Daoy (cell line): ENCODE measurements around the gene KCNMB4. TPM values are rescaled to one million over a fixed set of nuclear protein-coding genes. Genes with fewer than 3 reads are reported as not detected.
A peak's percentile ranks its signal among the peaks of the same experiment; 100 is the strongest.
"Not testable (repeated sequence)": the region's sequence is repeated elsewhere in the genome, so short reads cannot be mapped to it uniquely, and the experiment has no call there.

Experiments used
- DNase-seq: peaks from one replicate; pipeline ENCODE4 v3.0.0-alpha.2; 2015; ENCODE audit warnings: low read depth
- total RNA-seq: library from RNA; depleted of rRNA; stranded (reverse); fragments of >200 nt; shearing (Covaris generic); gene quantifications from 2 replicates; pipeline ENCODE4 v1.2.3, GENCODE V29; 2014

Gene KCNMB4
- total RNA-seq, 1 experiment from 2014 or later, result 1.4 TPM

DNA sequence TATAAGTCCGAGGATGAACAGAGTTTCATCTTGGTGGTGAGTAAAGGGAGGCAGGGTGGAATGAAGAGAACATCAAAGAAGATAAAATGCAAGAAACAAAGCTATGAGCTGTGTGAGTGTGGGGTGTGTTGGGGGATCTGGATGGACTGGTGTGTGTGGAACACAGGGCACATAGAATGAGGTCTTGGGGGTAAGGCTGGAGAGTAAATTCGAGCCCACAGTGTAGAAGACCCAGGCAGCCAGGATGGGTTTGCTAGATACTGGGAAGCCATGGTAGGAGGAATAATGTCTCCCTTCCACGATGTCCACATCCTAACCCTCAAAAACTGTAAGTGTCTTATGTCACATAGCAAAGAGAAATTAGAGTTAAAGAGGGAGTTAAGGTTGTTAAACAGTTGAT lies 6.8 kb downstream of the KCNMB4 start:
- no peak for DNase-seq

DNA sequence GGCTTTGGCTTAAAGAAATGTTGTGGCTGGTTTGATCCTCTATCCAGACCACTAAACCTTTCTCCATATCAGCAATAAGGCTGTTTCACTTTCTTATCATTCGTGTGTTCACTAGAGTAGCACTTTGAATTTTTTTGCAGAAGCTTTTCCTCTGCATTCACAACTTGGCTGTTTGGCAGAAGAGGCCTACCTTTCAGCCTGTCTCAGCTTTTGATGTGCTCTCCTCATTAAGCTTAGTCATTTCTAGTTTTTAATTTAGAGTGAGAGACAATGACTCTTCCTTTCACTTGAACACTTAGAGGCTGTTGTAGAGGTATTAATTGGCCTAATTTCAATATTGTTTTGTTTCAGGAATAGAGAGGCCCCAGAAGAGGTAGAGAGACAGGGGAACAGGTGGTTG lies 13.8 kb downstream of the KCNMB4 start:
- no peak for DNase-seq

DNA sequence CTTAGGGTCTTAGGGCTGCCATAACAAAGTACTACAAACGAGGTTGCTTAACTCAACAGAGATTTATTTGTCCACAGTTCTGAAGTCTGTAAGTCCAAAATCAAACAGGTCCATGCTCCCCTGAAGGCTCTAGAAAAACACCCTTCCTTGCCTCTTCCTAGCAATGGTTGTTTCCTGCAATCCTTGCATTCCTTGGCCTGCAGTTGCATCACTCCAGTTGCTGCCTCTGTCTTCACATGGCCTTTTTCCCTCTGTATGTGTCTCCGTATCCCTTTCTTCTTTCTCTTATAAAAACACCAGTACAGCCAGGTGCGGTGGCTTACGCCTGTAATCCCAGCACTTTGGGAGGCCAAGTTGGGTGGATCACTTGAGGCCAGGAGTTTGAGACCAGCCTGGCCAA lies 17.4 kb downstream of the KCNMB4 start:
- DNase-seq, result no peak

DNA sequence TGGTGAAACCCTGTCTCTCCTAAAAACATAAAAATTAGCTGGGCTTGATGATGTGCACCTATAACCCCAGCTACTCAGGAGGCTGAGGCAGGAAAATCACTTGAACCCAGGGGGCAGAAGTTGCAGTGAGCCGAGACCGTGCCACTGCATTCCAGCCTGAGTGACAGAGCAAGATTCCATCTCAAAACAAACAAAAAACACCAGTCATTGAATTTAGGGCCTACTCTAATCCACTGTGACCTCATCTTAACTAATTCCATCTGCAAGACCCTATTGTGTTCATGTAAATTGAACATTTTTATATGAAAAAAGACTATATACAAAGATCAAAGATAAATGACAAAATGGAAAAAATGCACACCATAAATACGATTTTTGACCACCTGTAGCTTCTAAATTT lies 17.8 kb downstream of the KCNMB4 start:
- no peak for DNase-seq

DNA sequence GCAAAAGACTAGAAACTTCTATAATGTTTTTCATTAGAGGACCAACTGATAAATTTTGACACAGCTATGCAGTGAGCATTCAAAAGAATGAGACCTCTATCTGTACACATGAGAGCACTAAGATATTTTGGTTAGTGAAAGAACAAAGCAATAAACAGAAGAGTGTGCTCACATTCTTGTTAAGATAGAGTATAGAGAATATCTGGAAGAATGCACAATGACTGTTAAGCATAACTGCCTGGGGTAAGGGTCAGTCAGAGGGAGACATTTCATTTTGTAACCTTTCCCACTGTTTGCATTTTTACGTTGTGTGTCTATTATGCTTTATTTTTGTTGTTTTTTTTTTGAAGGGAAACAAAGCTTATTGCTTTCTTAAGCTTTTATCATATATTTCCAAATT lies 20.7 kb downstream of the KCNMB4 start:
- no peak for DNase-seq

DNA sequence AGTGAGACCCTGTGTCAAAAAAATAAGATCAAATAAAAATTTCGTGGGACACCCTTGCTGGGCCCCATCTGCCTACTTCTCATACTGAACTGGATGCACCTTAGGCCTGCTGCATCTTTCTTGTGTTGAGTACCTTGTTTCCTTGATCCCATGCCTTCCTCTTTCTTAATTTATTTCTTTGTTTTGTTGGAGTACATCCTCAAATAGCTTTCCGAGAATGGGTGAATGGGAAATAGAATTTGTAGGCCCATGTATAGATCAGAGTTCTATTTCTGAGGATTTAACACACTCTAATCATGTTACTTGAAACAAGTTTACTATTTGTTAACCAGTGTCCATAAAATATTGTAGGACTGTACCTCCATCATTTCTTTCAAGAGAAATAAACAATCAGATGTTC lies 23.6 kb downstream of the KCNMB4 start:
- no peak for DNase-seq

DNA sequence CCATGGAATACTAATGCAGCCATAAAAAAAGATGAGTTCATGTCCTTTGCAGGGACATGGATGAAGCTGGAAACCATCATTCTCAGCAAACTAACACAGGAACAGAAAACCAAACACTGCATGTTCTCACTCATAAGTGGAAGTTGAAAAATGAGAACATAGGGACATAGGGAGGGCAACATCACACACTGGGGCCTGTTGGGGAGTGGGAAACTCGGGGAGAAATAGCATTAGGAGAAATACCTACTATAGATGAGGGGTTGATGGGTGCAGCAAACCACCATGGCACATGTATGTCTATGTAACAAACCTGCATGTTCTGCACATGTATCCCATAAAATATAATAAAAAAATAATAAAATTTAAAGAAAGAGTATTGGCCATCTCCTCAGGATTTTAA lies 26.5 kb downstream of the KCNMB4 start:
- not testable (repeated sequence) for DNase-seq

DNA sequence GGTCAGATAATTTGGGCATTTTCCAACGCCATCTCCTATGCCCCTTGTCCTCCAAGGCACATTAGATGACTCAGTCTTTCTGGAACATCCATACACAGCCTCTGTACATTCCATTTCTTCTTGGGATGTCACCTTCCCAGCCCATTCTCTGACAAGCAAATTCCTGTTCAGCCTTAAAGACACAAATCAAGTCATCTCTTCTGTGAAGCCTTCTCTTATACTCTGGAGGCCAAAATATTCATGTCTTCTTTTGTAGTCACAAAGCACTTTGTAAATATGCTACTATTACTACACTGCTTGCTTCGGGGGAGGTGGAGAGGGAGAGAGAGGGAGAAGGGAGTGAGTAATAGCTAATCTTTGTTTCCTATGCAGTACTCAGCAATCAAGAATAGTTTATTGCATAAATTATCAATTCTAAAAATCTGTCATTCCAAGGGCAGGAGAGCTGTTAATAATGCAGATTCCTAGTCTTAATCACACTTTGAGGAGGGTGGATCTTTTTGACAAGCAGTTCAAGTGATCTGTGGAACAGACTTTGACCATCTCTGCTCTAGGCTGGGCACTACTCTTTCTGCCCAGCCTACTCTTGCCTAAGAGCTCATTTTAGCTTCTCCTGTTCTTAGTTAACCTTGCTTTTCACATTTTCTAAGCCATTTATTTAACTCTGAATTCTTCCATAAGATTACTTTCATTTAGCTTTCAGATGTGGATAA lies 27.9 kb downstream of the KCNMB4 start:
- DNase-seq, result peak; percentile 27

DNA sequence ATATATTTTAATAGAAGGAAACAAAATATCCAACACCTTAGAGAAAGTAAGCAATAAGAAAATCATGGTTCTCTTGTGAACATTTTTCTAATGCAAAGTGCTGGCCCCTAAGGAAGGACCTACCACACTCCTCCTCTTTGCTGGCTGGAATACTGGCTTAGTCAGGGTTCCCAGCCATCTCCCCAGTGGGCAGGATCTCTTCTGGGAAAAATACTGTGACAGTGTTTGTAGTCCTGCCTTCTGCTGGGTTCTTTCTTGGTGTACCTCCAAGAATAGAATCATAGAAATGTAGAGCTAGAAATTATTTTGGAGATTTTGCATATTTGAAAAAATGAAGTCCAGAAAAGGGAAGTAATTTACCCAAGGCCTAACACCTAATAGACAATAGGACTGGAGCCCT lies 31.9 kb downstream of the KCNMB4 start:
- no peak for DNase-seq

DNA sequence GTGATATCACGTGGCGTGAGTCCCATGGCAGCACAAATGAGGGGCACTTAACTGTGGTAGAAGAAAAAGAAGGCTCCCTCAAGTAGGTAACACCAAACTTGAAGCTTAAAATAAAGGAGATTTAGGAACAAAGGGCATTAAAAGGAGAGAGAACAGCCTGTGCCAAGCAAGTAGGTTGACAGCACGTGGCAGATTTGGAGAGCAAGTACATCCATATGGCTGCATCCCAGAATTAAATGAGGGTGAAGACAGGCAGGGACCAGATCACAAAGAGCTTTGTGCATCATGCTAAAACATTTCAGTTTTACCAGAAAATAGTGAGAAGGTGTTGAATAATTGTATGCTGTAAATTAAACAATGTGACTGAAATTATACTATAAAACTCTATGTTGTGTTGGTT lies 32.8 kb downstream of the KCNMB4 start:
- no peak for DNase-seq

DNA sequence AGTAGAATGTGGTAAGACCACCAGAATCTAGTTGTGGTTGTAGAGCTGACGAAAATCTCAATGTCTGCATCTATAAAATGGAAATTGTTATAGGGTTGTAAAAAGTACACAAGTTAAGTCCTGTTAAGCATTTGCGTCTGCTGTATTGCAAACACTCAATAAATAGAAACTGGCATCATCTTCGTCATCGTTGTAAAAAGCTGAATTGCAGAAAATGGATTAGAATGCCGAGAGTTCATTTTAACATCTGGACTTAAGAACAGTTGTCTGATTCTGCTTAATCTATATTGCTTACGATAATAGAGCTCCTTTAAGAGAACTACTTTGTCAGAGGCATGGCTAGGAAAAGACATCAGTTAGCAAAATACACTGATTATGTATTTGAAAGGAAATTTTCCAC lies 33.2 kb downstream of the KCNMB4 start:
- no peak for DNase-seq

DNA sequence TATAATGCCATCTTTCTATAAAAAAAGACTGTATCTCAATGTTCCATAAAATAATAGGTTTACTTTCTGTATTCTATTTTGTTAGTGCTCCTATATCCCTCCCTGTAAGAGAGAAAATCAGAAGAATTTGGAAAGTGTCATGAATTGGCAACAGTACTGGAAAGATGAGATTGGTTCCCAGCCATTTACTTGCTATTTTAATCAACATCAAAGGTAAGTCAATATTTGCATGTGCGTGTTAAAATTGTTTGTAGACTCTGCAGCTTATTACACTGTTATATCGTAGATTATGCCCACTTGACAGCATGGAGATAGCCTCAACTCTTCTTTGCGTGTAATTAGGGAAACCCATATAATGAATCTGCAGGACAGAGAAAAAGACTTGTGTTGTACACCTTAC lies 34.0 kb downstream of the KCNMB4 start:
- DNase-seq, result no peak

DNA sequence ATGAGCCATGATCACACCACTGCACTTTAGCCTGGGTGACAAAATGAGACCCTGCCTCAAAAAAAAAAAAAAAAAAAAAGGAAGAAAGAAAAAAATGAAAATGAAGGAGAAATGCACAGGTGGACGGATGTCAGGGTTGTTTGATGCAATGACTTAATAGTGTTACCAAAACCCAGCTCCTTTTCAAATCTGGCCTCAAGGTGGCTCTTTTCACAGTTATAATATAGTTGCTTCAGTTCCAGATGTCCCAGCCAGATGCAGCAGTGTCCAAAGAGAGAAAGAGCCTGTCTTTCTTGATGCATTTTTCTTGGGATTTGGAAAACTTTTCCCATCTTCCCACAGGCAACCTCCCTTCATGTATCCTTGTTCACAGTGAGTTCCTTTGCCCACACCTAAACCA lies 36.5 kb downstream of the KCNMB4 start:
- DNase-seq, result no peak

DNA sequence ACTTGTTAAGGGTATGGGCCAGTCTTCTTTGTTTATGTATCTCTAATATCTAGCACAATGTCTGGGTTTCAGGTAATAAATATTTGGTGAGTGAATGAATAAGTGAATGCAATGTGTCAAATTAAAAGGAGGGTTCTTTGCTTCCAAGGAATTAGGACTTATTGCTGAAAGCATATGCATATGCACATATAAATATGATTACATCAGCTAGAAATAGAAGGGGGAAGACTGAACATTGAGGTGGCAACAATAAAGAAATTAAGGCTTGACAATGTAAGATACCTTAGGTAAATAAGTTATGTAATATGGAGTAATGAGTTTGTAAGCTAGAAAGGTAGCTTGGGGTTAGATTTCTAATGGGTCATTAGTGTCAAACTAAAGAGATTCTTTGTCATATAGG lies 37.7 kb downstream of the KCNMB4 start:
- no peak for DNase-seq

DNA sequence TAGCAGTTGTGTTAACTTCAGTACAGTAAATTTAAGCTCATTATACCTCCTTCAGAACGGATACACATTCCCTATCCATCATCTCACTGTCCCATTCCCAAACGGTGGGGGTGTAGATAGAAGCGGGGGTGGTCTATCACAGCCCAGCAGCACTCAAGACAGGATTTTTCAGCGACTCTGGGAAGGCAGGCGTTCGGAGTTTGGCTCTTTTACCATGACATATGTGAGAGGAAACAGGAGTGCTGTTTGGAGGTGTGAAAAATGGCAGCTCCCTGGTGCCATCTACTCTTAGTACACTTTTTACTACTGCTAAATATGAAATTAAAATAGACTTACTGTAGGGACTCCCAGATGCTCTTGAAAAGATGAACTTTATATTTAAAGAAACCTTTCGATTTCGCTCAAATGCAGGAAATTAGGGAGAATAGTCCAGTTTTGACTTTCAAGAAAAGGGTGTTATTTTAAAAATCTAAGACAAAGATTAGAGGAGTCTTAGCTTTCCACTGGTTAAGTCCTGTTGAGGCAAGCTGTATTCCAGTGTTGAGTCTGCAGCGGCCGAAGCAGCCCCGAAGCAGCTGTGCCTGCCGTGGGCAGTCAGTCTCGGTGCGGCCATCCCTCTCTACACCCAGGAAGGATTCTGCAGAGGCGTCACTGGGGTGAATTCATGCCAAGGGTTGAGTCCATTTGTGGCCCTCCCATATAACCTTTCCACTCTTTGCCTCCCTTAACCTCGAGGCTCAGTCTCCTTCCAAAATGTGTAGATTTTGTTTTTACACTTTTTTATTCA lies 42.1 kb downstream of the KCNMB4 start:
- DNase-seq, result no peak

DNA sequence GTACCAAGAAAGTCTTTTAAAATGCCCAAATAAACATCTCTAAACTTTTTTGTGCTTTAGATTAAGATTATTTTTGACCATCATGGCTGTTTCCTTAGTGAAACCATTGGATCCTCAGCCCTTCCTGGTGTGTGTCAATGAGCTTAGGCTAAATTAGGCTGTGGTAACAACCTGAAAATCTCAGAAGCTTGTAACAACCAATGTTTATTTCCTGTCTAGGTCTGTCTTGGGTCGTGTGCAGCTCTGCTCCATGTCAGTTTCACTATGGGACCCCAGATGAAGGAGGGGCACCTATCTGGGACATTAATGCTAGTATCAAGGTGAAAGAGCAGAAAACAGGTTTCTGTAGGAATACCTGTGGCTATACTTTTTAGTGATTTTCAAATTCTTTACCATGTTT lies 49.9 kb downstream of the KCNMB4 start:
- no peak for DNase-seq

DNA sequence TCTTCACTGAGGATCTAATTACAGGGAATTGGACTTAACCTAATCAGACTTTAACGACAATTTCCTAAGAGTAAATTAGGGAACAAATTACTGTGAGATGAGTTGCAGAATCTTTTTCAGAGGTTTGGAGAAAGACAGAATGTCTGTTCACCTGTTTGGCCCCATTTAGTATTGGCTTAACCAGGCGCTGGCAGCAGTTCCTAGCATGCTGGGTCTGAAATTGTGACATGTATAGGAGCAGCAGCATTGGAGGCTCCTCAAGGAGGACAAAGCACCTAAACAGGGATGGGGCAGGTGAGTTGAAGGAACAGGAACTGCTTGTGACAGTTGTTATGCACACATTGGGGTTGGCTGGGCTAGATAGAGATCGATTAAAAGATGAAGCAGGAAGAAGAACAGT lies 51.0 kb downstream of the KCNMB4 start:
- DNase-seq, result no peak

DNA sequence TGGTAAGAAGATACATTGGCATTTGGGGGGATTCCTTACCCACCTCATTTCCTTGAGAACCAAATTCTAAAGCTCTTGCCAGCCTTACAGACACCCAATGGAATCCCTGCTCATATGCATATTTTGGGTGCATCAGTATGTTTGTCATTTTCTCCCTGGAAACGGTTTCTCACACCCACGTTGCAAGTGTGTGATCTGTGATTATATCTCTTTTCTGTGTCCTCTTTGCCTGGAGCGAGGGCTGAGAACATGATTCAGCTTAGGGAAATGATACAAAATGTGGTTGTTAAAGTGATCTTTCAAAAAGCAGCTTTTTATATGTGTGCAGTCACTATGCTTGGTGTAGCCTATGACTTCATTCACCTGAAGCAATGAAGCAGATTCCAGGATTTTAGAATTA lies 52.0 kb downstream of the KCNMB4 start:
- DNase-seq, result peak; percentile 27

DNA sequence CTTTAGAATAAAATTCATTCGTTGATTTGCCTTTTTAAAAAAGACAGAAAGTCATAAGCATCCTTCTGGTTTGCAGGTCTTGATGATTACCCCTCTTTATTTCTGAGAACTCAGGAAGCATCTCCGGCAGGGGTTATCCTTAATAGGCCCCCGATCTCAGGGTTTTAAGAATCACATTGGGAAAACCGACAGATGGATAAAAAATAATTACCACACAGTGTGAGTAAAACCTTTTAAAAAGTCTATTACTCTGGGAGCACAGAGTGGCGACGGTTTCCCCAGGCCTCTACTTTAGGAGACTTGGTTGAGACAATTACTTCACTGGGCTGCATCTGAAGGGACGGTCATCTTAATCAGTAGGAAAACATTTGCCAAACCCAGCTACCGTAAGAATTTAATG lies 56.5 kb downstream of the KCNMB4 start:
- DNase-seq, result no peak

DNA sequence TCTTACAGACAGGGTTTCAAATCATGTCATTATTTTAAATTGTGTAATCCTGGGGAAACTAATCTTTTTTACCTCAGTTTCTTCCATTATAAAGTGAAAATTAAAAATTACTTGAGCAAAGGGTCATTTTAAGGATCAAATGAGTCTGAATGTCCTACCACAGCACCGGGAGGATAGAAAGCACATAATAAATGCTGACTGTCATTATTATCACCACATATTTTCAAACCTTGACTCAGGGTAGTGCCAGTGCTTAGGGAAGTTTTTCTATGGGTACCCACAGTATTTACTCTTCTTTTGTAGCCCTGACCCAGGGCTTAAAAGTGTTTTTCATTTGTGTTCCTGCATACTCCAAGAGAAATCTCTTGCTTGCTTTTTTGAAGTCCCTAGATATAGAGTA lies 60.5 kb downstream of the KCNMB4 start:
- no peak for DNase-seq

DNA sequence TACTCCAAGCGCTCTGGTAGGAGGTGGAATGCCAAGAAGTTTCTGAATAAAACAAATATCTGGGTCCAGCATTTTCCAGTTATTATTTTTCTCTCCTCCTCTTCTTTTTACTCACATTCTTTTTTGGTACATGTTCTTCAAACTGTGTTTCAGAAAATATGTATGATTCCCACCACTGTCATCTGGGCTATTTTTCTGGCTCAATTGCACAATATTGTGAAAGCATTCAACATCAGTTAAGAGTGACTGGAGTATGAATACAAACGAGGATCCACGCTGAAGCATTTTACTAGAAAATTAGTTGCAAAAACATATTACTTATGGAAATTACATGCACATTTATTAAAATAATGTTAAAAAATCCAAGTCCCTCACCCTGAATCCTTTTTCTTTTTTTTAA lies 61.5 kb downstream of the KCNMB4 start:
- DNase-seq, result no peak

DNA sequence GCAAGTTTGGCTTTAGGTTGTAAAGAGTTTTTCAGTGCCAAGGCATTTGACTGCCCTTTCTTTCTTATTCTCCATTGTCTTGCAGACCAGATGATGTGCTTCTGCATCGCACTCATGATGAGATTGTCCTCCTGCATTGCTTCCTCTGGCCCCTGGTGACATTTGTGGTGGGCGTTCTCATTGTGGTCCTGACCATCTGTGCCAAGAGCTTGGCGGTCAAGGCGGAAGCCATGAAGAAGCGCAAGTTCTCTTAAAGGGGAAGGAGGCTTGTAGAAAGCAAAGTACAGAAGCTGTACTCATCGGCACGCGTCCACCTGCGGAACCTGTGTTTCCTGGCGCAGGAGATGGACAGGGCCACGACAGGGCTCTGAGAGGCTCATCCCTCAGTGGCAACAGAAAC lies 64.3 kb downstream of the KCNMB4 start:
- DNase-seq, result no peak

DNA sequence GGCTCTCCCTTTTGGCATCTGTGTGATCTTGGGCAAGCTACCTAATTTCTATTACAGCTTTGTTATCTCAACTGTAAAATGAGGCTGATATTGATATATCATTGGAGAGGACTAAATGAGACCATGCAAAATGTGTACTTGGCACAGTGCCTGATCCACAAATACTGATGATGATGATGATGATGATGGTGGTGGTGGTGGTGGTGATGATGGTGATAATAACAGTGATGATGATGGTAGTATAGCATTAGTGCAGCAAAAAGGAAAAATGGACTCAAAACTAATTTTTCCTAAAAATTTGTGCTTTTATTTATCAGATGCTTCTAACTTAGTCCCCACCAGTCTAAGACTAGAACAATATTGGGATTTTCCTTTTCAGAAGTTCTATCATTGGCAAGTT lies 70.7 kb downstream of the KCNMB4 start:
- DNase-seq, result no peak
